ENCODE measurements around the gene HNRNPLL.

DNA sequence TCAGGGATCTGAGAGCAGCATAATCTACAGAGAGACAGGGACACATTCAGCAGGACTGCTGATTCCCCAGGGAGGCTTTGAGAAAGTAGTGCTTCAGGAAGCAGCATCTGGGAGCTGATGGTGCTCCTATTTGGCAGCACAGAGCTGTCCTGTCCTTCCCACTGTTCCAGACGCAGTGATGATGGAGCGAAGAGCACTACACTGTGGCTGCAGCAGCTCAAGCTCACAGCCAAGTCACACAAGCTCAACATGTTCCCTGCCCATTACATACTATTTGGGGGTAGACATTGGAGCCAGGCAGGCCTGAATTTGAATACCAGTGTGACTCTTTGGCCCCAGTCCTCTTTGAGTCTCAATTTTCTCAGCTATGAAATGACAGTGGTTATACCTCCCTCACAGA lies 48.0 kb upstream of the HNRNPLL start:
- TF ChIP-seq, protein P1, sequence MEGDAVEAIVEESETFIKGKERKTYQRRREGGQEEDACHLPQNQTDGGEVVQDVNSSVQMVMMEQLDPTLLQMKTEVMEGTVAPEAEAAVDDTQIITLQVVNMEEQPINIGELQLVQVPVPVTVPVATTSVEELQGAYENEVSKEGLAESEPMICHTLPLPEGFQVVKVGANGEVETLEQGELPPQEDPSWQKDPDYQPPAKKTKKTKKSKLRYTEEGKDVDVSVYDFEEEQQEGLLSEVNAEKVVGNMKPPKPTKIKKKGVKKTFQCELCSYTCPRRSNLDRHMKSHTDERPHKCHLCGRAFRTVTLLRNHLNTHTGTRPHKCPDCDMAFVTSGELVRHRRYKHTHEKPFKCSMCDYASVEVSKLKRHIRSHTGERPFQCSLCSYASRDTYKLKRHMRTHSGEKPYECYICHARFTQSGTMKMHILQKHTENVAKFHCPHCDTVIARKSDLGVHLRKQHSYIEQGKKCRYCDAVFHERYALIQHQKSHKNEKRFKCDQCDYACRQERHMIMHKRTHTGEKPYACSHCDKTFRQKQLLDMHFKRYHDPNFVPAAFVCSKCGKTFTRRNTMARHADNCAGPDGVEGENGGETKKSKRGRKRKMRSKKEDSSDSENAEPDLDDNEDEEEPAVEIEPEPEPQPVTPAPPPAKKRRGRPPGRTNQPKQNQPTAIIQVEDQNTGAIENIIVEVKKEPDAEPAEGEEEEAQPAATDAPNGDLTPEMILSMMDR (IDR thresholded peaks at IDR 0.05; ENCODE audit: low read depth, low read length), result no peak
- TF ChIP-seq, protein P2, sequence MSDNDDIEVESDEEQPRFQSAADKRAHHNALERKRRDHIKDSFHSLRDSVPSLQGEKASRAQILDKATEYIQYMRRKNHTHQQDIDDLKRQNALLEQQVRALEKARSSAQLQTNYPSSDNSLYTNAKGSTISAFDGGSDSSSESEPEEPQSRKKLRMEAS (IDR thresholded peaks at IDR 0.05; ENCODE audit: low read depth, low read length), result no peak

Measured in NB4 (cell line).